ENCODE results near the gene PGBD4. TPM values are rescaled to one million over a fixed set of nuclear protein-coding genes. Genes with fewer than 3 reads are reported as not detected.

PGBD4 gene
- total RNA-seq, 4 donors from 2014 or later, result 1.4 to 4.1 (median 1.6) TPM

GRCh38 chr15:34076785-34077184, 25.1 kb upstream of the PGBD4 start:
- Histone ChIP-seq H3K9me3 (no peaks in the 10 kb centered on the region), H3K27me3 (no peaks in the 10 kb centered on the region), H3K36me3 (no peaks in the 10 kb centered on the region), H3K27ac (no peak overlapping the region), H3K4me3 (no peak overlapping the region), H3K4me1 (no peaks in the 10 kb centered on the region)
- no peak for DNase-seq
- no peak for TF ChIP-seq POLR2A (IDR thresholded peaks at IDR 0.05)
- intact Hi-C loops (cut with DNase I; ENCODE audit: low total_unique reads), result no loop called here

GRCh38 chr15:34078900-34079299, 23.0 kb upstream of the PGBD4 start:
- H3K4me1 ChIP-seq, result no peaks in the 10 kb centered on the region
- intact Hi-C loops (cut with DNase I; ENCODE audit: low total_unique reads), result no loop called here
- no peaks in the 10 kb centered on the region for H3K36me3 ChIP-seq
- no peak for DNase-seq
- no peaks in the 10 kb centered on the region for H3K27me3 ChIP-seq
- no peak overlapping the region for H3K4me3 ChIP-seq
- H3K27ac ChIP-seq, result no peak overlapping the region
- no peaks in the 10 kb centered on the region for H3K9me3 ChIP-seq
- TF ChIP-seq CTCF (IDR thresholded peaks at IDR 0.05) (no peak), POLR2A (IDR thresholded peaks at IDR 0.05) (no peak)

- intact Hi-C loops (cut with DNase I; ENCODE audit: low total_unique reads), result no loop called here
- Histone ChIP-seq H3K27ac (no peak overlapping the region), H3K9me3 (no peaks in the 10 kb centered on the region), H3K27me3 (no peaks in the 10 kb centered on the region), H3K36me3 (no peaks in the 10 kb centered on the region), H3K4me3 (no peak overlapping the region), H3K4me1 (no peaks in the 10 kb centered on the region)
- TF ChIP-seq CTCF (IDR thresholded peaks at IDR 0.05) (no peak), POLR2A (IDR thresholded peaks at IDR 0.05) (no peak)
- no peak for DNase-seq
These were observed 22.0 kb upstream of the PGBD4 start for GRCh38 chr15:34079904-34080303.

- no peaks in the 10 kb centered on the region for H3K36me3 ChIP-seq
- peak overlapping the region in 1 of 2 donors; percentile 21 for H3K27ac ChIP-seq
- H3K4me3 ChIP-seq, result no peak overlapping the region
- intact Hi-C loops (cut with DNase I; ENCODE audit: low total_unique reads), result no loop called here
- no peaks in the 10 kb centered on the region for H3K4me1 ChIP-seq
- no peaks in the 10 kb centered on the region for H3K27me3 ChIP-seq
- no peaks in the 10 kb centered on the region for H3K9me3 ChIP-seq
- peak; percentile 26 to 48 for DNase-seq
- TF ChIP-seq CTCF (IDR thresholded peaks at IDR 0.05) (no peak), POLR2A (IDR thresholded peaks at IDR 0.05) (no peak)
These were observed 17.8 kb upstream of the PGBD4 start for GRCh38 chr15:34084086-34084485.

- no peak overlapping the region for H3K27ac ChIP-seq
- H3K4me3 ChIP-seq, result no peak overlapping the region
- no peaks in the 10 kb centered on the region for H3K9me3 ChIP-seq
- no peaks in the 10 kb centered on the region for H3K4me1 ChIP-seq
- DNase-seq, result no peak
- no peaks in the 10 kb centered on the region for H3K27me3 ChIP-seq
- intact Hi-C loops (cut with DNase I; ENCODE audit: low total_unique reads), result no loop called here
- H3K36me3 ChIP-seq, result peaks cover 0 to 2% of the 10 kb centered on the region in 2 donors
- TF ChIP-seq POLR2A (IDR thresholded peaks at IDR 0.05) (no peak), CTCF (IDR thresholded peaks at IDR 0.05) (no peak)
These were observed 16.1 kb upstream of the PGBD4 start for GRCh38 chr15:34085746-34086145.

- Histone ChIP-seq H3K27ac (no peak overlapping the region), H3K9me3 (no peaks in the 10 kb centered on the region), H3K27me3 (no peaks in the 10 kb centered on the region), H3K36me3 (no peaks in the 10 kb centered on the region), H3K4me1 (peaks cover 0 to 6% of the 10 kb centered on the region in 2 donors), H3K4me3 (no peak overlapping the region)
- intact Hi-C loops (cut with DNase I; ENCODE audit: low total_unique reads), result loop anchor here (10.0 kb wide), 1 partner anchor 115 kb away; the partner anchor contains the start of gene KATNBL1
- DNase-seq, result no peak
- TF ChIP-seq POLR2A (IDR thresholded peaks at IDR 0.05), result no peak
- TF ChIP-seq CTCF (IDR thresholded peaks at IDR 0.05), result no peak
These were observed 2.0 kb upstream of the PGBD4 start for GRCh38 chr15:34099914-34100313.

Data from uterus (tissue), 4 donors.